NCI-H2171 (cell line): Measurements from ENCODE around the gene HCAR1.
"Not testable (repeated sequence)": the region's sequence is repeated elsewhere in the genome, so short reads cannot be mapped to it uniquely, and the experiment has no call there.

Experiments used
- DNase-seq: peaks from one replicate; lab custom pipeline; 2025; lab: John Stamatoyannopoulos, UW

The HCAR1 gene

DNA sequence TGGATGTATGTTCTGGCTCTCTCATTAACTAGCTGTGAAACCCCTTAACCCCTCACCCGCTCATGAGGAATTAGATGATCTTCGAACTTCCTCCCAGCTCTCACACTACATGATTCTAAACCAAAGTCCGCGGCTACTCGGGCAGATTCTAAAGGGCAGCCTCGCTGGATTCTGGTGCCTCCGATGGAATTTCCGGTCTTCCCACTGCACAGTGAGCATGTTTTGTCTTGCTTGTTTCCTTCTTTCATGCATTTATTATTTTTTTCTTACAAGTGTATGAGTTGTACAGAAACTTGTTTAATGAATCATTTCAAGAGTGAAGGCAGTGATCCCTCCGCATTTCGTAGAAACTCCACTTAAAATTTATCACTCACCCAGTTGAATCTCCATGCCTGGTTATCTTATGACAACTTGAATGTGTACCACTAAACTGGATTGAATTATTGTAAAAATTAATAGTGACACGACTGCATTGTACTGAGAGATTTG lies 9.5 kb downstream of the HCAR1 start:
- DNase-seq: no peak

DNA sequence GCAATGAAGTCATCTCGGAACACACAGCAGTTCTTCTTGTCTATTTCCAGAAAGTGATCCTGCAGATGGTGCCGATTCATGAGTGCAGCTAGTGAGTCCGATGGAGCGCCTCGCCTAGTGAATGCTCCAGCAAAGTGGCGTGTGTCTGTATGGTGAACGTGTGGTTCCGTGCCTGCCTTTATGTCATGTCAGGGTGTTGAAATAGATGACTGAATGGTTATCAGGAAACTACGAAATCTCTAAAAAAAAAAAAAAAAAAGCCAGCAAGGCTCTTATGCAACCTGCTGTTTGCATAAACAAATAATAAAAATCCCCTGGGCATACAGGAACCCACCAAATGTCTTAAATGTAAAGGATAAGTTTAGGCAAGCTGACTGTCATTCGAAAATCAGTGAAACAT lies 14.0 kb downstream of the HCAR1 start, which contains the start of gene HCAR3:
Gene HCAR3, minus strand, starts transcription at position 154 of the 400 bp plus-strand sequence. Its CDS starts 74 bp downstream, at position 80.
- peak; percentile 92 for DNase-seq

DNA sequence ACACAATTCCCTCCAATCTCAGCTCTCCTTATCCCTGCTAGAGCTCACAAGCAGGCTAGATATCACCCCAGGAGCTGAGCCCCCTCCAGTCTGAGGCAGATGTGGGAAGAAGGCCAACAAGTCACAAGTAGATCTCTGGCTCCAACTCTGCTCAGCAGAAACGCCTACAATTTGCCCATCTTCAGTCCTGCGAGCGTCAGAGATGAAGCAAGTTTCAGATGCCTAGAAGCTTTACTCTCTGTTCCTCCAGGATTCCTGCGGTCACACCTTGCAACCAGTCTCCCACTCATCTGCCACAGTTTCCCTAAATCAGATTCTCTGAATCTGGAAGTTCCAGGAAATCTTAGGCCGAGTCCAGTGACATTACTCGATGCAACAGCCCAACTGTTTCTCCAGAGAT lies 15.4 kb downstream of the HCAR1 start:
- not testable (repeated sequence) for DNase-seq

DNA sequence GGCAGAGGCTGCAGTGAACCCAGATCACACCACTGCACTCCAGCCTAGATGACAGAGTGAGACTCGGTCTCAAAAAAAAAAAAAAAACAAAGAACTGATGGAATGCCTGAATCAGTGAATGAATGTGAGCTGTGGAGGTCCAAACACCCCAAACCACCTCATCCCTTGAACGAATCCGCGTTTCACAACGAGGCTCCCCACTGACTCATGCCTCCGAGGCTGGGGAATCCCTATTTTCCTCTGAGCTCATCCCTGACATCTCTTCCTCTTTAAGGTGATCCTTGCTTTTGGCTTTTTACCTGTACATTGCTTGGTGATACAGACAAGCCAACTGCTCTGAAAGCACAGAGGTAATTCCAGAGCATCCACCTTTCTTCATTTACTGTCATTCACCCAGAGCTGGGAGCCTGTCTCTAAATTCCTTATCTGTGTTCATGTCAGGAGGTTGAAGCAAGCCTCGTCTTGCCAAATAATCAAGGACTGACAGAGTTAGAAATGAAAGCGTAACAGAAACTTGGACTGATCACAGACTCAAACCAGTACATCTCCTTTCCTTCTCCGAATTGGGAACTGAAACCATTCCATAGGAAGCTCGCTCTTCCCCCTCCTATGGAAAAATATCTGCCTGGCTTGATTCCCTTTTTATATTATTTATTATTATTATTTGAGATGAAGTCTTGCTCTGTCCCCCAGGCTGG lies 17.0 kb downstream of the HCAR1 start:
- not testable (repeated sequence) for DNase-seq

DNA sequence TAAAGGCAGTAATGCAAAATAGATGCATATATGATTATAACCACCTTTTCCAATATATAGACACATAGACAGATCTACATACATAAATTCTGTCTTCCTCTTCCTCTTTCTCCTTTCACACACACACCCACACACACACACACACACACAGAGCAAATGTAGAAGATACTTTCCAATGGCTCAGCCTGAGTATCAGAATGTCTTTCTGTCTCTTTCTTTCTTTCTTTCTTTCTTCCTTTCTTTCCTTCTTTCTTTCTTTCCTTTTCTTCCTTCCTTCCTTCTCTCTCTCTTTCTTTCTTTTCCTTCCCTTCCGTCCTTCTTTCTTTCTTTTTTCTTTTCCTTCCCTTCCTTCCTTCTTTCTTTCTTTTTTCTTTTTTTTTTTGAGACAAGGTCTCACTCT lies 19.4 kb downstream of the HCAR1 start:
- not testable (repeated sequence) for DNase-seq

DNA sequence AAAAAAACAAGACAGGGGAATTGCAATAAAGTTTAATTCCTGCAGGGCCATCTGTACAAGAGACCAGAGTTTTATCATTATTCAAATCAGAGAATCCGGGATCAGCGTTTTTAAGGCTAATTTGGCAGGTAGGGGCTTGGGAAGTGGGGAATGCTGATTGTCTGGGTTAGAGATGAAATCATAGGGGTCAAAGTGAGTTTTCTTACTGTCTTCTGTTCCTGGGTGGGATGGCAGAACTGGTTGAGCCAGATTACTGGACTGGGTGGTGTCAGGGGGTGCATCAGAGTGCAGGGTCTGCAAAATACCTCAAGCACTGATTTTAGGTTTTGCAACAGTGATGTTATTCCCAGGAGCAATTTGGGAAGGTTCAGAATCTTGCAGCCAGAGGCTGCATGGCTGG lies 20.3 kb downstream of the HCAR1 start:
- DNase-seq: not testable (repeated sequence)

DNA sequence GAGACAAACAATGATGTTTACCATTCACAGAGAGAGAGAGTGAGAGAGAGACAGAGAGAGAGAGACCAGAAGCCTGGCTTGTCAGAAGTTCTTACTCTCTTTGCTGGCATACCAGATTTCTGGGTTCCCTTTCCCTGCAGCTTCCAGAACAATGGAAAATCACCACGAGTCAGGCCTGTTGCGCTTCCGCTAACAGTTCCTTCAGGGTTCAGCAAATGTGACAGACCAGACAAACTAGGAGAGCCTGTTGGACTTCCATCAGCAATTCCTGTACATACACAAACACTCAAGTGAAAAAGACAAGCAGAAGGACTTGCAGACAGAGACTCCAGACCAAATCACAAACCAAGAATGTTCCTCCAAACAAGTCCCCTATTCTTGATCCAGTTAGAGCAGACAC lies 21.4 kb downstream of the HCAR1 start:
- DNase-seq: not testable (repeated sequence)

DNA sequence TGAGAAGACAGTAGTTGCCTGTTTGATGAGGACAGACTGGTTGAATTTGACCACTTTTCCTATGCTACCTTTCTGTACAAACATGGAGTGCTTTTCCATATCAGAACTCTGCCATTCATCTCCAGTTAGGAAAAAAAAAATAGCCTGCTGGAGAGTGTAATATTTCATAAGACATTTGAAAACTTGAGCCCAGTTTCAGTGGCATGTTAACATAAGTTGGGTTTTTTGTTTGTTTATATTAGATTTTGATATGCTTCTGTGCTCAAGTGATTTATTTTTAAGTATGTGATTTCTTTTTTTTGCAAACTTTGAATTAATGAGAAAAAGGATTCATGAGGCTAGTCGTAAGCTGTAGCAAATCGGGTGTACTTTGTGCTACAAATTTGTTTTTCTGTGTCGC lies 26.8 kb downstream of the HCAR1 start:
- DNase-seq: peak; percentile 18

DNA sequence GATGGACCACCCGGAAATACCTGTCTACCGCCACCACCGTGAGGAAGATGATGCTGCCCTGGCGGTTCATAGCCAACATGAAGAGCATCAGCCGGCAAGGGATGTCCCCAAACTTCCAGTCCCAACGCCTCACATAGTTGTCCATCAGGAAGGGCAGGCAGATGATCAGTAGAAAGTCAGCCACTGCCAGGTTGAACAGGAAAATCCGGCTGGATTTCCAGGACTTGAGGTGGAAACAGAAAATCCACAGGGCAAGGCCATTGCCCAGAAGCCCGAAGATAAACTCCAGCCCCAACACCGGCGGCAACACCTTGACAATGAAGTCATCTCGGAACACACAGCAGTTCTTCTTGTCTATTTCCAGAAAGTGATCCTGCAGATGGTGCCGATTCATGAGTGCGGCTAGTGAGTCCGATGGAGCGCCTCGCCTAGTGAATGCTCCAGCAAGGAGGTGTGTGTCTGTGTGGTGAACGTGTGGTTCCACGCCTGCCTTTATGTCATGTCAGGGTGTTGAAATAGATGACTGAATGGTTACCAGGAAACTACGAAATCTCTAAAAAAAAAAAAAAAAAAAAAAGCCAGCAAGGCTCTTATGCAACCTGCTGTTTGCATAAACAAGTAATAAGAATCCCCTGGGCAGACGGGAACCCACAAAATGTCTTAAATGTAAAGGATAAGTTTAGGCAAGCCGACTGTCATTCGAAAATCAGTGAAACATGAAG lies 27.6 kb downstream of the HCAR1 start, which contains the start of gene HCAR2:
Gene HCAR2, minus strand, starts transcription at position 468 of the 722 bp plus-strand sequence. Its CDS starts 74 bp downstream, at position 394.
- DNase-seq: peak; percentile 87

DNA sequence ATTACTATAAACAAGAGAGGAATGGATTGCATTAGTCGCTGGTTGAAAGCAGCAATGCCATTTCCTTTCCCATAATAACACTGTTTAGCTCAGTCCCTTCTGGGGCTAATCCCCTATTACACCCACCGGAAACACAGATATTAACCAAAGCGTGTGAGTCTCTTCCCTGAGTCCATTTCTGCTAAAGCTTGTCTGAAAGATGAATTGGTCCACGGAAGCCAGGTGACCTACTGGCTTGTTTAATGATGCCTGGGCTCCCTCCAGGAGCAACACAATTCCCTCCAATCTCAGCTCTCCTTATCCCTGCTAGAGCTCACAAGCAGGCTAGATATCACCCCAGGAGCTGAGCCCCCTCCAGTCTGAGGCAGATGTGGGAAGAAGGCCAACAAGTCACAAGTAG lies 29.2 kb downstream of the HCAR1 start:
- not testable (repeated sequence) for DNase-seq

DNA sequence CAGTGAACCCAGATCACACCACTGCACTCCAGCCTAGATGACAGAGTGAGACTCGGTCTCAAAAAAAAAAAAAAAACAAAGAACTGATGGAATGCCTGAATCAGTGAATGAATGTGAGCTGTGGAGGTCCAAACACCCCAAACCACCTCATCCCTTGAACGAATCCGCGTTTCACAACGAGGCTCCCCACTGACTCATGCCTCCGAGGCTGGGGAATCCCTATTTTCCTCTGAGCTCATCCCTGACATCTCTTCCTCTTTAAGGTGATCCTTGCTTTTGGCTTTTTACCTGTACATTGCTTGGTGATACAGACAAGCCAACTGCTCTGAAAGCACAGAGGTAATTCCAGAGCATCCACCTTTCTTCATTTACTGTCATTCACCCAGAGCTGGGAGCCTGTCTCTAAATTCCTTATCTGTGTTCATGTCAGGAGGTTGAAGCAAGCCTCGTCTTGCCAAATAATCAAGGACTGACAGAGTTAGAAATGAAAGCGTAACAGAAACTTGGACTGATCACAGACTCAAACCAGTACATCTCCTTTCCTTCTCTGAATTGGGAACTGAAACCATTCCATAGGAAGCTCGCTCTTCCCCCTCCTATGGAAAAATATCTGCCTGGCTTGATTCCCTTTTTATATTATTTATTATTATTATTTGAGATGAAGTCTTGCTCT lies 30.5 kb downstream of the HCAR1 start:
- DNase-seq: not testable (repeated sequence)

DNA sequence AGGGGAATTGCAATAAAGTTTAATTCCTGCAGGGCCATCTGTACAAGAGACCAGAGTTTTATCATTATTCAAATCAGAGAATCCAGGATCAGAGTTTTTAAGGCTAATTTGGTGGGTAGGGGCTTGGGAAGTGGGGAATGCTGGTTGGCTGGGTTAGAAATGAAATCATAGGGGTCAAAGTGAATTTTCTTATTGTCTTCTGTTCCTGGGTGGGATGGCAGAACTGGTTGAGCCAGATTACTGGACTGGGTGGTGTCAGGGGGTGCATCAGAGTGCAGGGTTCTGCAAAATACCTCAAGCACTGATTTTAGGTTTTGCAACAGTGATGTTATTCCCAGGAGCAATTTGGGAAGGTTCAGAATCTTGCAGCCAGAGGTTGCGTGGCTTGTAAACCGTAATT lies 33.7 kb downstream of the HCAR1 start:
- DNase-seq: not testable (repeated sequence)

DNA sequence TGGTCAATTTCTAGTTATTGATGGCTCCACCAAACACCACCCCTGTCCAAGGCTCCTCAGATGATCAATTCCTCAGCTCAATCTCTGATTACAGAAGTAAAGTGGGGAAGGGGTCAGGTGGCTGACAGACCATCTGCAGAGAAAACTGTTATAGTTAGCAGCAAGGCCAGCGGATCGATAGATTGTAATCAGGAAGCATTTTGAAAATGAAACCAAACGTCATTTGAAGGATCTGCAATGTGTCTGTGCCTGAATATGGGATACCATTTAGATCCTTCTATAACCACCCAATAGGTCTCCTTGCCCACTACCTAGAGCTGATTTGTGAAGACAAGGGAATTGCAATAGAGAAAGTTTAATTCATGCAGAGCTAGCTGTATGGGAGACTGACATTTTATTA lies 39.1 kb downstream of the HCAR1 start:
- DNase-seq: no peak

DNA sequence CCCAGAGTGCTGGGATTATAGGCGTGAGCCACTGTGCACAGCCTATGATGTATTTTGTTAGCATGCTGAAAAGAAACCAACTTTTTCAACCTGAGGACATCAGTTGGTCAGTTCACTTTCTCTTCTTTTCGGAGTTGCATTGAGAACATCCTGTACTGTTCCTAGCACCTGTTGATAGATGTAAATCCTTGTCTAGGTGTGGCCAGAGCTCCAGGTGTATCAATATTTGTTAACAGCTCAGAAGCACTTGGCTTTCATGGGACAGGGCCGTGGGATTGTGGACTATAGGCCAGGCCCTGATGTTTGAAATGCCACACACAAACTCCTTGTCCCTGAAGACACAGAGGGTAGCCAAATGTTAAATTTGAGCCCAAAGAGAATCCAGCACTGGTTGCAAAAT lies 42.4 kb downstream of the HCAR1 start:
- no peak for DNase-seq

DNA sequence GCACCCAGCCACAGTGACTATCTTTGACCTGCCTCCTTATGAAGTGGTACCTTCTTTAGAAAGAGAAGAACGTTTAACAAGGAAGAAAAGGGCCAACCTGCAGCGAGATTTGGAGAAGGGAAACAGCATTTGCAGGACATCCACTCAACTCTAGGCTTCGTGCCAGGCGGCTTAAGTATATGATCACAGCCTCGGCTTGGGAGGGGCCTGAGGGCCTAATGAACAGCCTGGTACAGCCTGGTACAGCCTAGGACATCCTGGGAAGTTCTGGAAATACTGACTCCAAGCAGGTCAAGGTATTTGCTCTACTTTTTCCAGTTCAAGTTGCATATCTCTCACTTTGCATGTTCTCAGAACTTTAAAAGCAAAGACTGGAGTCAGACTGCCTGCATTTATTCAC lies 43.6 kb downstream of the HCAR1 start:
- DNase-seq: no peak

DNA sequence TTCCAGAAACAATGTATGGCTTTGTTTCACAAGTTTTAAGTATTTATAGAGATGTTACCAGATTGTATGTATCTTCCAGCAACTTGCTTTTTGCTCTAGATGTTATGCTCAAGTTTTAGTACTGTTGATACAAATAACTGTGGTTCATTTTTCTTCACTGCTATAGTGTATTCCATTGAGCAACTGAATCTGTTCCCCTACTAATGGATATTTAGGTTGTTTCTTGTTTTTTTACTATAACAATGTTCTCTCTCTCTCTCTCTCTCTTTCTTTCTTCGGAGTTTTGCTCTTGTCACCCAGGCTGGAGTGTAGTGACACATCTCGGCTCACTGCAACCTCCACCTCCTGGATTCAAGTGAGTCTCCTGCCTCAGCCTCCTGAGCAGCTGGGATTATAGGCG lies 44.1 kb downstream of the HCAR1 start:
- DNase-seq: no peak

DNA sequence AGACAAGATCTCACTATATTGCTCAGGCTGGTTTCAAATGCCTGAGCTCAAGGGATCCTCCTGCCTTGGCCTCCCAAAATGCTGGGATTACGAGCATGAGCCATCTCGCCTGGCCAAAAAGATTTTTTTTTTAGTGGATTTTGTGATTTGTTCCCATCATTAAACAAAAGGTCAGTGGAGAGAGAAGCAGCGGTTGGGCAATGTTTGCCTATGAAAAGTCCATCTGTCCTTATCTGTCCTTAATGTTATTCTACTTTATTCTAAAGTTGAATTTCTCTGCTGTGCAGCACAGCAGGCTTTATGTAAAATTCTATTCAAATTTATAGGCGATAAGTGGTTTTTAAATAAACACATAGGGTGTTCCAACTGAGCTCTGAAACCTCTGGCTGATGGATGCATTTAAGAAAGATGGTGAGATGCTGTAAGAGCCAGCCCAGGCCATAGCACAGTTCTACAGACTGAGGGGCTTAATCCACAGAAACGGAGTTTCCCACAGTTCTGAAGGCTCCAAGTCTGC lies 46.3 kb downstream of the HCAR1 start:
- DNase-seq: no peak

DNA sequence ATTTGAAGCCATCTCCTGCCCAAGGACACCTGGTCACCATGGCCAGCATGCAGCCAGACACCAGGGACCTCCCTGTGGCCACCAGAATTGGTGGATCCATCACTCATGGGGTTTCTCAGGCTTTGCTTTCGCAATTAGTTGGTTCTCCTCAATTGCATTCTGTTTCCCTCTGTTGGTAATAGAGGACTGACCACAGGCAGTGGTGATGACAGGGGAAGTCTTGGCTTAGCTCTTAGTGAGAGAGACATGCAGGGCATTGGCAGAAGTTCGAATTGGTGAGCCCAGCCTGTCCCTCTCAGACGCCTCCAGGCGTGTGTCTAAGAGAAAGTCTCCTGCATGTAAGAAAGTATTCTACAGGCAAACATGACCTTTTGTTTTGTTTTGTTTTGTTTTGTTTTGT lies 48.8 kb downstream of the HCAR1 start:
- DNase-seq: no peak

DNA sequence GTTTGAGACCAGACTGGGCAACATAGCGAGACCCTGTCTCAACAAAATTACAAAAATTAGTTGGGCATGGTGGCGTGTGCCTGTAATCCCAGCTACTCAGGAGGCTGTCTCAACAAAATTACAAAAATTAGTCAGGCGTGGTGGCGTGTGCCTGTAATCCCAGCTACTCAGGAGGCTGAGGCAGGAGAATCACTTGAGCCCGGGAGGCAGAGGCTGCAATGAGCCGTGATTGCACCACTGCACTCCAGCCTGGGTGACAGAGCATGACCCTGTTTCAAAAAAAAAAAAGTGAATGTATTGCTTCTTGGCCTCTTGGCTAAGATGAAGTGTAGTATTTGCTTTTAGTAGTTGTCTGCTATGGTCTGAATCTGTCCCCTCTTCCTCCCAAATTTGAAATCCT lies 49.7 kb downstream of the HCAR1 start:
- DNase-seq: not testable (repeated sequence)

DNA sequence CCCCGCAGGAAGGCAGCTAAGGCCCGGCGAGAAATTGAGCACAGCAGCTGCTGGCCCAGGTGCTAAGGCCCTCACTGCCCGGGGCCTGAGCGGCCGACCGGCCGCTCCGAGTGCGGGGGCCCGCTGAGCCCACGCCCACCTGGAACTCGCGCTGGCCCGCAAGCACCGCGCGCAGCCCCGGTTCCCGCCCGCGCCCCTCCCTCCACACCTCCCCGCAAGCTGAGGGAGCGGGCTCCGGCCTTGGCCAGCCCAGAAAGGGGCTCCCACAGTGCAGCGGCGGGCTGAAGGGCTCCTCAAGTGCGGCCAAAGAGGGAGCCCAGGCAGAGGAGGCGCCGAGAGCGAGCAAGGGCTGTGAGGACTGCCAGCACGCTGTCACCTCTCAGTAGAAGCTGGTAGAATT lies 53.9 kb downstream of the HCAR1 start:
- not testable (repeated sequence) for DNase-seq
